Measurements from ENCODE around the gene FILIP1L.

The FILIP1L gene

GRCh38 chr3:100040451-100041225 is 73.7 kb downstream of the FILIP1L start:
- no peak for DNase-seq

- DNase-seq: no peak
Observed at GRCh38 chr3:100039075-100039474, 75.2 kb downstream of the FILIP1L start.

GRCh38 chr3:100033903-100034471 is 80.3 kb downstream of the FILIP1L start:
- no peak for DNase-seq

- no peak for DNase-seq
Observed at GRCh38 chr3:100033184-100033583, 81.1 kb downstream of the FILIP1L start.

GRCh38 chr3:100032243-100032642 is 82.1 kb downstream of the FILIP1L start:
- no peak for DNase-seq

- no peak for DNase-seq
Observed at GRCh38 chr3:100030914-100031425, 83.3 kb downstream of the FILIP1L start.

- no peak for DNase-seq
Observed at GRCh38 chr3:100030346-100030745, 84.0 kb downstream of the FILIP1L start.

- DNase-seq: no peak
Observed at GRCh38 chr3:100029689-100030088, 84.6 kb downstream of the FILIP1L start.

GRCh38 chr3:100029052-100029451 is 85.2 kb downstream of the FILIP1L start:
- DNase-seq: no peak

GRCh38 chr3:100027321-100027720 is 87.0 kb downstream of the FILIP1L start:
- DNase-seq: no peak

- no peak for DNase-seq
Observed at GRCh38 chr3:100024520-100025303, 89.6 kb downstream of the FILIP1L start.

- DNase-seq: no peak
Observed at GRCh38 chr3:100023595-100023994, 90.7 kb downstream of the FILIP1L start.

- no peak for DNase-seq
Observed at GRCh38 chr3:100023150-100023549, 91.2 kb downstream of the FILIP1L start.

- DNase-seq: no peak
Observed at GRCh38 chr3:100022506-100022905, 91.8 kb downstream of the FILIP1L start.

GRCh38 chr3:100020876-100021644 is 93.2 kb downstream of the FILIP1L start:
- DNase-seq: no peak

- DNase-seq: no peak
Observed at GRCh38 chr3:100019719-100020118, 94.6 kb downstream of the FILIP1L start.

GRCh38 chr3:100018806-100019205 is 95.5 kb downstream of the FILIP1L start:
- DNase-seq: no peak

GRCh38 chr3:100010087-100010417 is 104.2 kb downstream of the FILIP1L start:
- DNase-seq: no peak

- no peak for DNase-seq
Observed at GRCh38 chr3:100009276-100010086, 104.8 kb downstream of the FILIP1L start.

- DNase-seq: no peak
Observed at GRCh38 chr3:100008081-100008698, 106.1 kb downstream of the FILIP1L start.

GRCh38 chr3:100007313-100007712 is 107.0 kb downstream of the FILIP1L start:
- no peak for DNase-seq
